Heart left ventricle (tissue), 16 donors: ENCODE results near the gene AAK1. TPM values are rescaled to one million over a fixed set of nuclear protein-coding genes. Genes with fewer than 3 reads are reported as not detected.

Source experiments
- ATAC-seq, 4 donors: fragments of 200-7000 bp; cut with Tn5 transposase; one replicate each; pipeline ENCODE4 v1.9.1; 2020 to 2022; ENCODE audit warnings: moderate library complexity in 4 of 4, mild to moderate bottlenecking in 3 of 4, moderate number of reproducible peaks in 1 of 4
- DNase-seq, 5 donors: peaks; one replicate each; pipeline ENCODE4 v3.0.0-alpha.2; 2020
- H3K27ac ChIP-seq, 12 donors: fragments of 200-600 bp; sonication (generic) in 4 of 12; one replicate each; pipeline versions ENCODE4 v1.5.0 to v1.8.0; 2016 to 2022; ENCODE audit warnings: mild to moderate bottlenecking in 2 of 12
- H3K27me3 ChIP-seq, 9 donors: fragments of 200-600 bp; sonication (generic) in 2 of 9; one replicate each; pipeline versions ENCODE4 v1.5.1 to v1.8.0; 2016 to 2022; ENCODE audit warnings: mild to moderate bottlenecking in 3 of 9
- H3K36me3 ChIP-seq, 9 donors: fragments of 200-600 bp; sonication (generic) in 2 of 9; one replicate each; pipeline versions ENCODE4 v1.5.0 to v1.8.0; 2018 to 2022; ENCODE audit warnings: mild to moderate bottlenecking in 2 of 9
- H3K4me1 ChIP-seq, 12 donors: fragments of 200-600 bp; sonication (generic) in 4 of 12; one replicate each; pipeline versions ENCODE4 v1.5.0 to v1.8.0; 2016 to 2022; ENCODE audit warnings: mild to moderate bottlenecking in 3 of 12
- H3K4me3 ChIP-seq, 12 donors: fragments of 200-600 bp; sonication (generic) in 4 of 12; one replicate each; pipeline versions ENCODE4 v1.5.0 to v1.8.0; 2017 to 2022; ENCODE audit warnings: mild to moderate bottlenecking in 9 of 12, moderate library complexity in 4 of 12
- H3K9me3 ChIP-seq, 12 donors: fragments of 200-600 bp; sonication (generic) in 4 of 12; one replicate each; pipeline versions ENCODE4 v1.5.0 to v1.8.0; 2016 to 2022; ENCODE audit warnings: mild to moderate bottlenecking in 1 of 12
- POLR2A ChIP-seq, 2 donors: fragments of 450-650 bp; IDR thresholded peaks; one replicate each; pipeline ENCODE4 v1.6.1; 2017; ENCODE audit warnings: antibody characterized with exemption in 2 of 2, mild to moderate bottlenecking in 2 of 2, moderate library complexity in 2 of 2
- WGBS, 4 donors: extraction: QIAGEN DNeasy Blood & Tissue Kit in 2 of 4; methylation state at CpG; one replicate each; pipeline versions ENCODE4 v1.1.5 to v1.1.7; 2013 to 2018; 5-methylcytosine and 5-hydroxymethylcytosine counted together
- intact Hi-C, 10 donors: fragments of 100-400 bp; cut with DNase I; formaldehyde crosslinking; loops; one replicate each; pipeline versions ENCODE4 v1.11.1 to v1.14.2; 2022
- polyA plus RNA-seq, 2 donors: library from polyadenylated mRNA; stranded (reverse); fragments of 200-250 nt; gene quantifications; one replicate each; pipeline ENCODE4 v1.2.3, GENCODE V29; 2013
- total RNA-seq, 9 donors: library from RNA; depleted of rRNA in 2 of 9; stranded (reverse); fragments of >200 nt in 2 of 9; fragmentation: NEBNext Ultra II Directional in 3 of 9; extraction: Animal tissue kit (Norgen Biotek cat#: 25700) in 3 of 9; gene quantifications; one replicate each; pipeline versions ENCODE4 v1.1.0 to v1.2.4, GENCODE V29; 2016 to 2023
- TF ChIP-seq, protein P1 (sequence below), 12 donors: fragments of 200-600 bp; sonication (generic) in 4 of 12; IDR thresholded peaks; one replicate each; pipeline versions ENCODE4 v1.5.0 to v1.8.0; 2018 to 2022; ENCODE audit warnings: antibody characterized with exemption in 12 of 12, mild to moderate bottlenecking in 5 of 12
- donor health status: ischemic (EF 13 %, LVEDD 7.1; RV severe dilation, severe dysfunction).
- donor health status: healthy with polysubstance abuse.
- donor health status: DM: no; HTN: yes; CAD: no.
- donor health status: DM: no; HTN: no; CAD: no.
- donor health status: ischemic (EF 25% LVEDD 6.9; RV normal size, moderate dysfunction).
- donor health status: ischemic (EF 25% LVEDD 5.7; RV mildly dilated, moderate dysfunction).
- donor health status: healthy.
- donor health status: DM: yes; HTN: yes; CAD: no.
- donor health status: ischemic (EF 35%, LVEDD 5.7; RV mildly dilated, moderate dysfunction).
- donor health status: nonischemic (EF 11% LVEDD 7.7; RV severe dilation, severe dysfunction).
- donor health status: DM: yes; HTN: yes; CAD: no.
- donor health status: PGD.
- donor health status: ischemic (EF 29% LVEDD 5.4; RV normal size, mild dysfunction).
- donor health status: nonischemic (EF 23%, LVEDD 6.1; RV moderate dilation, normal function).

Gene AAK1
- total and polyA plus RNA-seq, 11 donors = 34.4 to 167 (median 122) TPM

DNA sequence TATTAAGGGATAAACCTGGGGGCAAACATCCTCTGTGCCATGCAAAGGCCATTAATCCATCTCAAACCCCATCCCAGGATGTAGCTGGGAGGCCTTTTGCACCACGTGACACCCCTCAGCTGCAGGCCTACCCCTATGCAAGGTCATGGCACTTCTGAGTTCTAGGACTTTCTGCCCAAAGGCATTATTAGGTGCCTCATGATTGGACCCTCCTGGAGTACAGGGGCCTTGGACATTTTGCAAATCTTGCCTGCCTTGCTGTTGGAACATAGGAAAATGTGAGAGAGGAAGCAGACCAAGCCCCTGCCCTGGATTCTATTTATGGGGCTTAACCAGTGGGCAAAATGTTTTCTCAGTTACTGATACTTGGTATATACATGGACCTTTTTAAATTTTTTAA, 162.1 kb downstream of the AAK1 start:
- no peaks in the 10 kb centered on the region for H3K27me3 ChIP-seq
- 82 to 98% (median 93%) methylated on average over 1 of the region's 1 CpG for WGBS, 4 donors
- TF ChIP-seq, protein P1, sequence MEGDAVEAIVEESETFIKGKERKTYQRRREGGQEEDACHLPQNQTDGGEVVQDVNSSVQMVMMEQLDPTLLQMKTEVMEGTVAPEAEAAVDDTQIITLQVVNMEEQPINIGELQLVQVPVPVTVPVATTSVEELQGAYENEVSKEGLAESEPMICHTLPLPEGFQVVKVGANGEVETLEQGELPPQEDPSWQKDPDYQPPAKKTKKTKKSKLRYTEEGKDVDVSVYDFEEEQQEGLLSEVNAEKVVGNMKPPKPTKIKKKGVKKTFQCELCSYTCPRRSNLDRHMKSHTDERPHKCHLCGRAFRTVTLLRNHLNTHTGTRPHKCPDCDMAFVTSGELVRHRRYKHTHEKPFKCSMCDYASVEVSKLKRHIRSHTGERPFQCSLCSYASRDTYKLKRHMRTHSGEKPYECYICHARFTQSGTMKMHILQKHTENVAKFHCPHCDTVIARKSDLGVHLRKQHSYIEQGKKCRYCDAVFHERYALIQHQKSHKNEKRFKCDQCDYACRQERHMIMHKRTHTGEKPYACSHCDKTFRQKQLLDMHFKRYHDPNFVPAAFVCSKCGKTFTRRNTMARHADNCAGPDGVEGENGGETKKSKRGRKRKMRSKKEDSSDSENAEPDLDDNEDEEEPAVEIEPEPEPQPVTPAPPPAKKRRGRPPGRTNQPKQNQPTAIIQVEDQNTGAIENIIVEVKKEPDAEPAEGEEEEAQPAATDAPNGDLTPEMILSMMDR (IDR thresholded peaks at IDR 0.05) = no peak
- no peak for TF ChIP-seq POLR2A (IDR thresholded peaks at IDR 0.05)
- no peak overlapping the region for H3K4me3 ChIP-seq
- no peaks in the 10 kb centered on the region for H3K9me3 ChIP-seq
- H3K36me3 ChIP-seq = peaks cover 0 to 84% (median 67%) of the 10 kb centered on the region in 9 donors
- DNase-seq = no peak
- no peaks in the 10 kb centered on the region for H3K4me1 ChIP-seq
- no peak overlapping the region for H3K27ac ChIP-seq
- intact Hi-C loops = loop anchor here in 1 of 10 donors (10.0 kb wide), 1 partner anchor 97 kb away; the partner anchor contains the start of gene GFPT1
- no peak for ATAC-seq

DNA sequence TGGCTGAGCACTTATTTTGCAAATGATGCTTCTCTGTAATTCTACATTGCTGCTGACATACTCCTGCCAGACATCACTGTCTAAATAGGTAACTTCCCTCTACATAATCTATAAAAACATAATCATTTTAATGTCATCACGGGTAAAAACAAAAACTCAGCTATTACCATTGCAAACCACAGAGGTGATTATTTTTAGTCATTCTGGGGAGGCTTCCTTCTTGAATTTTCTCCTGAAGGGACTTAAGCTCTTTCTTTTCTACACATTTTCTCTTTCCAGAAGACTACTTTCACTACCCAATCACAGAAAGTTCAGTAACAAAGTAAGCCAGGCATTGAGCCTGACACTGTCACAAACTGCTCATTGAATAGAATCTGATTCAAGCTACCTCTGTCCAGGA, 165.9 kb downstream of the AAK1 start:
- 82 to 90% (median 88%) methylated on average over 1 of the region's 1 CpG for WGBS, 4 donors
- no peak for DNase-seq
- H3K4me1 ChIP-seq = no peaks in the 10 kb centered on the region
- no peak for TF ChIP-seq POLR2A (IDR thresholded peaks at IDR 0.05)
- TF ChIP-seq, protein P1 (IDR thresholded peaks at IDR 0.05) = no peak
- H3K4me3 ChIP-seq = no peak overlapping the region
- H3K27me3 ChIP-seq = no peaks in the 10 kb centered on the region
- intact Hi-C loops = no loop called here
- H3K9me3 ChIP-seq = no peaks in the 10 kb centered on the region
- no peak overlapping the region for H3K27ac ChIP-seq
- ATAC-seq = no peak
- peaks cover 0 to 96% (median 81%) of the 10 kb centered on the region in 9 donors for H3K36me3 ChIP-seq

DNA sequence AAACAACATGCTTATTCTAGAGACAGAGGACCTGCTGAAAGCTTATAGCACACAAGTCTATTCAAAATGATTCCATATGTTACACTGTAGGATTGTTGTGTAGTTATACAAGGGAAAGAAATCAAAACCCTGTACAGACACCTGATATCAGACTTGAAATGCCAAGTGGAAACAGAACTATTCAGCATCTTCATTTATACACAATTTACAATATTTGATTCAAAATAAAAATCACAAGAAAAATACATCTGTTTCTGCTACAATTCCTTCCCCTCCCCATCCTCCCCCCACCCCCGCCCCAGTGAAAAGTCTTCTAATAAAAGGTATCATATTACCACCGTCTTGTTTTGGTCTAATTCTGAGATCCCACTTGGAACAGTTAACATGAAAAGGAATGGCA, 168.9 kb downstream of the AAK1 start:
- H3K36me3 ChIP-seq = peaks cover 0 to 74% (median 51%) of the 10 kb centered on the region in 9 donors
- 89 to 94% (median 90%) methylated on average over 2 of the region's 2 CpGs for WGBS, 4 donors

DNA sequence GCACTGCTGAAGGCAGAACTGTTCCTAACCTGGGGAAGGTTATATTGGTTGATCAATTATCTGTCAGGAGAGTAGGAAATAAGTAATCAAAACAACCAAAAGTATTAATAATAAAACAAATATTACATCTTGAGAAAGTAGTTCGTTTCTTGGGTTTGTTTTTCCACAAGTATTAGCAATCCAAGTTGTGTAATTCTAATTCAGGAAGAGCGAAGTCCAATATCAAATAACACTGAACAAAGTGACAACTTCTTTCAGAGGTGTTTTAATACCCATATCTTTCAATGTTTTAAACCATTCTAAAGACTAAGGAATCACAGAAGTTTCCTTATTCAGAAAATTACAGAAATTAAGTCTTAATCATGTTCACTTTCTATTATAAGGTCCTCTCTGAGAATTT, 171.7 kb downstream of the AAK1 start:
- Histone ChIP-seq H3K9me3 (no peaks in the 10 kb centered on the region), H3K36me3 (peaks cover 0 to 46% (median 29%) of the 10 kb centered on the region in 9 donors), H3K4me1 (peaks cover 0 to 21% (median 2%) of the 10 kb centered on the region in 12 donors), H3K27me3 (no peaks in the 10 kb centered on the region), H3K4me3 (no peak overlapping the region), H3K27ac (no peak overlapping the region)
- DNase-seq = no peak
- TF ChIP-seq POLR2A (IDR thresholded peaks at IDR 0.05) = no peak
- TF ChIP-seq, protein P1 (IDR thresholded peaks at IDR 0.05) = no peak
- 87 to 93% (median 88%) methylated on average over 2 of the region's 2 CpGs for WGBS, 4 donors
- intact Hi-C loops = no loop called here
- ATAC-seq = no peak

More for the DNA sequence above, 168.9 kb downstream of the AAK1 start:
- DNase-seq = no peak
- no peaks in the 10 kb centered on the region for H3K27me3 ChIP-seq
- H3K4me3 ChIP-seq = no peak overlapping the region
- H3K27ac ChIP-seq = no peak overlapping the region
- peaks cover 0 to 10% (median 0%) of the 10 kb centered on the region in 12 donors for H3K4me1 ChIP-seq
- H3K9me3 ChIP-seq = no peaks in the 10 kb centered on the region
- intact Hi-C loops = no loop called here
- ATAC-seq = no peak
- TF ChIP-seq, protein P1 (IDR thresholded peaks at IDR 0.05) = no peak
- TF ChIP-seq POLR2A (IDR thresholded peaks at IDR 0.05) = no peak
